GM12878 (cell line): ENCODE measurements around the gene MED25.

Source experiments
- DPF2 ChIP-seq: fragments of 450-650 bp; IDR thresholded peaks from 2 replicates; pipeline ENCODE4 v1.6.1; 2017; ENCODE audit warnings: mild to moderate bottlenecking
- ETV6 ChIP-seq, 2 experiments: fragments of 450-650 bp in 1 of 2; IDR thresholded peaks in 1 of 2; conservative IDR thresholded peaks in 1 of 2; 2 replicates each; pipeline ENCODE4 v1.6.1; 2014; ENCODE audit warnings: antibody characterized with exemption in 1 of 2, borderline replicate concordance in 1 of 2, low read depth in 1 of 2, mild to moderate bottlenecking in 1 of 2, moderate library complexity in 1 of 2
- HDAC2 ChIP-seq: fragments of 200-600 bp; sonication (generic); IDR thresholded peaks from 2 replicates; pipeline ENCODE4 v1.6.1; 2017
- MTA2 ChIP-seq: fragments of 450-650 bp; IDR thresholded peaks from 2 replicates; pipeline ENCODE4 v1.6.1; 2016; ENCODE audit warnings: low read depth, mild to moderate bottlenecking, moderate library complexity
- NR2C1 ChIP-seq: fragments of 450-650 bp; IDR thresholded peaks from 2 replicates; pipeline ENCODE4 v1.6.1; 2017; ENCODE audit warnings: antibody characterized with exemption, mild to moderate bottlenecking, moderate library complexity
- POLR2A ChIP-seq: IDR thresholded peaks from 2 replicates; pipeline ENCODE4 v1.6.1; 2011; ENCODE audit warnings: low read depth, mild to moderate bottlenecking, low read length
- POLR2AphosphoS5 ChIP-seq: IDR thresholded peaks from 2 replicates; pipeline ENCODE4 v1.6.1; 2011; ENCODE audit warnings: mild to moderate bottlenecking, low read length, inconsistent platforms
- RAD21 ChIP-seq: IDR thresholded peaks from 2 replicates; pipeline ENCODE4 v1.6.1; 2011; ENCODE audit warnings: mild to moderate bottlenecking, low read depth, low read length, moderate library complexity; ENCODE audit not compliant: insufficient read depth
- REST ChIP-seq: IDR thresholded peaks from 2 replicates; pipeline ENCODE4 v1.6.1; 2012; ENCODE audit warnings: mild to moderate bottlenecking, low read depth, low read length
- SMAD1 ChIP-seq: fragments of 450-650 bp; IDR thresholded peaks from 2 replicates; pipeline ENCODE4 v1.6.1; 2018; ENCODE audit warnings: mild to moderate bottlenecking, low read depth; ENCODE audit not compliant: partially characterized antibody
- TF ChIP-seq, protein P1 (sequence below), 3 experiments: IDR thresholded peaks in 2 of 3; conservative IDR thresholded peaks in 1 of 3; 2 replicates each; pipeline ENCODE4 v1.5.1; 2011; ENCODE audit warnings: low read depth in 3 of 3, low read length in 3 of 3, mild to moderate bottlenecking in 3 of 3, control low read depth in 2 of 3, moderate library complexity in 2 of 3, inconsistent platforms in 1 of 3, mixed read lengths in 1 of 3; ENCODE audit not compliant: control insufficient read depth in 2 of 3, insufficient read depth in 1 of 3; ENCODE audit errors: extremely low read depth in 1 of 3

DNA sequence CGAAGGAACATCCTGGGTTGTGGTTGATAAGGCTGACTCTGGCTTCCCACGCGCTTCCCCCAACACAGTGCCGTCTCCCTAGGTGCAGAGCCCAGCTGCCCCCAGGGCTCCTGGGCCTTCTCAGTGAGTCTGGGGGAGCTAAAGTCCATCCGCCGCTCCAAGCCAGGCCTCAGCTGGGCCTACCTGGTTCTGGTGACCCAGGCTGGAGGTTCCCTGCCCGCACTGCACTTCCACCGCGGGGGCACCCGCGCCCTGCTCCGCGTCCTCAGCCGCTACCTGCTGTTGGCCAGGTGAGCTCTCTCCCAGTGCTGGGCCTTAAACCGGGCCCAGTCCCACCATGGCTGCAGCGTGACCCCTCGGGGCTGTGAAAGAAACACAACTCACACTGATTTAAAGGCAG is 63.1 kb downstream of the MED25 start:
- TF ChIP-seq MTA2, result no peak
- TF ChIP-seq, protein P1, sequence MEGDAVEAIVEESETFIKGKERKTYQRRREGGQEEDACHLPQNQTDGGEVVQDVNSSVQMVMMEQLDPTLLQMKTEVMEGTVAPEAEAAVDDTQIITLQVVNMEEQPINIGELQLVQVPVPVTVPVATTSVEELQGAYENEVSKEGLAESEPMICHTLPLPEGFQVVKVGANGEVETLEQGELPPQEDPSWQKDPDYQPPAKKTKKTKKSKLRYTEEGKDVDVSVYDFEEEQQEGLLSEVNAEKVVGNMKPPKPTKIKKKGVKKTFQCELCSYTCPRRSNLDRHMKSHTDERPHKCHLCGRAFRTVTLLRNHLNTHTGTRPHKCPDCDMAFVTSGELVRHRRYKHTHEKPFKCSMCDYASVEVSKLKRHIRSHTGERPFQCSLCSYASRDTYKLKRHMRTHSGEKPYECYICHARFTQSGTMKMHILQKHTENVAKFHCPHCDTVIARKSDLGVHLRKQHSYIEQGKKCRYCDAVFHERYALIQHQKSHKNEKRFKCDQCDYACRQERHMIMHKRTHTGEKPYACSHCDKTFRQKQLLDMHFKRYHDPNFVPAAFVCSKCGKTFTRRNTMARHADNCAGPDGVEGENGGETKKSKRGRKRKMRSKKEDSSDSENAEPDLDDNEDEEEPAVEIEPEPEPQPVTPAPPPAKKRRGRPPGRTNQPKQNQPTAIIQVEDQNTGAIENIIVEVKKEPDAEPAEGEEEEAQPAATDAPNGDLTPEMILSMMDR (IDR thresholded peaks at IDR 0.05 in 2 of 3, conservative IDR thresholded peaks at IDR 0.05 in 1 of 3; ENCODE audit: control insufficient read depth in 2 of 3, extremely low read depth in 1 of 3, insufficient read depth in 1 of 3, low read depth in 3 of 3, low read length in 3 of 3), result no peak
- TF ChIP-seq DPF2, result no peak
- TF ChIP-seq REST, result no peak
- TF ChIP-seq POLR2AphosphoS5, result no peak
- TF ChIP-seq NR2C1, result no peak
- no peak for TF ChIP-seq SMAD1
- TF ChIP-seq POLR2A, result no peak
- no peak for TF ChIP-seq RAD21
- TF ChIP-seq ETV6 (conservative IDR thresholded peaks at IDR 0.05 in 1 of 2, IDR thresholded peaks at IDR 0.05 in 1 of 2; ENCODE audit: borderline replicate concordance in 1 of 2, low read depth in 1 of 2), result no peak
- TF ChIP-seq HDAC2, result no peak
